ENCODE results near the gene FAM131A. TPM values are rescaled to one million over a fixed set of nuclear protein-coding genes. Genes with fewer than 3 reads are reported as not detected.

The FAM131A gene
- total and polyA plus RNA-seq, 2 donors (not counting 3 experiments of a cell fraction or from before 2014, with no cell fraction given) = 19.9 to 29.9 TPM

GRCh38 chr3:184377882-184378445 is 40.6 kb downstream of the FAM131A start, which contains the start of gene THPO:
TSS of gene THPO (minus strand) at chr3:184378207. CDS start at chr3:184376259, 1,948 bp downstream.
- Histone ChIP-seq H2AFZ (ENCODE audit: low read depth, low read length) (no peak within 1 kb of the TSS), H3K27ac (ENCODE audit: insufficient read depth, low read depth, low read length) (no peak within 1 kb of the TSS), H4K20me1 (replicated peaks; ENCODE audit: control insufficient read depth, extremely low read depth, insufficient read depth, low read length) (no peaks in the 10 kb centered on the region), H3K4me3 (replicated peaks in 1 of 3; ENCODE audit: insufficient read depth in 1 of 3, low read depth in 1 of 3, low read length in 3 of 3) (no peak within 1 kb of the TSS), H3K9me3 (replicated peaks; ENCODE audit: control insufficient read depth, insufficient read depth, low read length) (no peaks in the 10 kb centered on the region), H3K9me1 (replicated peaks; ENCODE audit: control insufficient read depth, extremely low read depth, insufficient read depth, low read length) (no peaks in the 10 kb centered on the region), H3K79me2 (ENCODE audit: control insufficient read depth, insufficient read depth, low read length) (no peaks in the 10 kb centered on the region), H3K9ac (replicated peaks; ENCODE audit: extremely low read depth, insufficient read depth, low read length) (no peak within 1 kb of the TSS), H3K4me2 (ENCODE audit: insufficient read depth, low read length) (no peak within 1 kb of the TSS), H3K4me1 (ENCODE audit: control insufficient read depth, extremely low read depth, insufficient read depth, low read length) (peaks cover 10% of the 10 kb centered on the region), H3K27me3 (ENCODE audit: control insufficient read depth in 2 of 2, insufficient read depth in 2 of 2, low read length in 2 of 2) (peaks cover 44 to 53% of the 10 kb centered on the region in 2 experiments), H3K36me3 (ENCODE audit: control insufficient read depth in 2 of 2, extremely low read depth in 1 of 2, insufficient read depth in 2 of 2, low read length in 2 of 2) (no peaks in the 10 kb centered on the region)
- dilution Hi-C loops (cut with MboI; ENCODE audit: extremely low pct_ligation_motif_present, low sequenced_read_pairs) (no loop called here), intact Hi-C loops (cut with micrococcal nuclease) (loop anchor here (10.0 kb wide), 1 partner anchor 397 kb away; no protein-coding TSS in a partner anchor)
- TF ChIP-seq POLR2A (IDR thresholded peaks at IDR 0.05; ENCODE audit: low read depth, low read length) = no peak
- no peak for TF ChIP-seq MYC (IDR thresholded peaks at IDR 0.05; ENCODE audit: low read depth, low read length)
- TF ChIP-seq, protein P1, sequence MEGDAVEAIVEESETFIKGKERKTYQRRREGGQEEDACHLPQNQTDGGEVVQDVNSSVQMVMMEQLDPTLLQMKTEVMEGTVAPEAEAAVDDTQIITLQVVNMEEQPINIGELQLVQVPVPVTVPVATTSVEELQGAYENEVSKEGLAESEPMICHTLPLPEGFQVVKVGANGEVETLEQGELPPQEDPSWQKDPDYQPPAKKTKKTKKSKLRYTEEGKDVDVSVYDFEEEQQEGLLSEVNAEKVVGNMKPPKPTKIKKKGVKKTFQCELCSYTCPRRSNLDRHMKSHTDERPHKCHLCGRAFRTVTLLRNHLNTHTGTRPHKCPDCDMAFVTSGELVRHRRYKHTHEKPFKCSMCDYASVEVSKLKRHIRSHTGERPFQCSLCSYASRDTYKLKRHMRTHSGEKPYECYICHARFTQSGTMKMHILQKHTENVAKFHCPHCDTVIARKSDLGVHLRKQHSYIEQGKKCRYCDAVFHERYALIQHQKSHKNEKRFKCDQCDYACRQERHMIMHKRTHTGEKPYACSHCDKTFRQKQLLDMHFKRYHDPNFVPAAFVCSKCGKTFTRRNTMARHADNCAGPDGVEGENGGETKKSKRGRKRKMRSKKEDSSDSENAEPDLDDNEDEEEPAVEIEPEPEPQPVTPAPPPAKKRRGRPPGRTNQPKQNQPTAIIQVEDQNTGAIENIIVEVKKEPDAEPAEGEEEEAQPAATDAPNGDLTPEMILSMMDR (IDR thresholded peaks at IDR 0.05; ENCODE audit: extremely low read depth in 1 of 2, insufficient read depth in 1 of 2, low read depth in 1 of 2, low read length in 2 of 2) = no peak
- TF ChIP-seq EZH2 (IDR thresholded peaks at IDR 0.05; ENCODE audit: borderline replicate concordance, low read depth, low read length, severe bottlenecking) = no peak
- TF ChIP-seq MAX (IDR thresholded peaks at IDR 0.05; ENCODE audit: insufficient read depth, insufficient read length) = no peak
- no peak for TF ChIP-seq GATA2 (IDR thresholded peaks at IDR 0.05; ENCODE audit: insufficient read depth, insufficient read length, low read depth, low read length)
- no peak for TF ChIP-seq FOS (IDR thresholded peaks at IDR 0.05; ENCODE audit: borderline replicate concordance, insufficient read depth, low read length)
- TF ChIP-seq JUN (IDR thresholded peaks at IDR 0.05; ENCODE audit: borderline replicate concordance, insufficient read depth, insufficient read length, low read depth) = no peak
- TF ChIP-seq POLR2AphosphoS5 (IDR thresholded peaks at IDR 0.05; ENCODE audit: insufficient read depth, low read depth, low read length) = no peak
- ChIA-PET CTCF (interaction anchor here (0.9 to 1.6 kb wide), 3 partner anchors 13 to 89 kb away, joined by 3 read pairs; no protein-coding TSS in a partner anchor), POLR2A (no interaction called here)
- DNase-seq (ENCODE audit: low read depth, low spot score) (no peak), FAIRE-seq (no peak)
- no TSS peak for BruUV-seq (replicated peaks)

Measured in endothelial cell of umbilical vein (primary cell).